Panc1 (cell line): ENCODE measurements around the gene FAM167B. TPM values are rescaled to one million over a fixed set of nuclear protein-coding genes. Genes with fewer than 3 reads are reported as not detected.

Experiments
- ATAC-seq: fragments of 200-7000 bp; cut with Tn5 transposase; 2 replicates; pipeline ENCODE4 v1.9.1; 2020; ENCODE audit warnings: mild to moderate bottlenecking, moderate library complexity
- BruUV-seq: library from RNA; stranded (reverse); fragments of 400-500 nt; replicated peaks from 2 replicates; lab custom pipeline; 2021; lab: Mats Ljungman, UMichigan
- CTCF ChIA-PET: fragments of 300-600 bp; sonication (Branson Sonifier 250); formaldehyde crosslinking; loops from one replicate; lab custom pipeline; 2022; ENCODE audit warnings: antibody characterized with exemption; lab: Charles Lee
- POLR2A ChIA-PET: fragments of 300-600 bp; sonication (Branson Sonifier 250); formaldehyde crosslinking; loops from one replicate; lab custom pipeline; 2022; ENCODE audit warnings: antibody characterized with exemption; lab: Charles Lee
- DNase-seq: peaks from one replicate; pipeline ENCODE4 v3.0.0-alpha.2; 2010; ENCODE audit warnings: low read depth, low spot score
- H3K27ac ChIP-seq: 2 replicates; pipeline ENCODE4 v1.5.1; 2011; ENCODE audit warnings: mild to moderate bottlenecking, low read length, inconsistent platforms
- H3K27me3 ChIP-seq: fragments of 200-500 bp; sonication (Bioruptor generic); 2 replicates; pipeline ENCODE4 v1.6.0; 2014; ENCODE audit warnings: low read length, inconsistent platforms; ENCODE audit not compliant: control insufficient read depth, insufficient read depth
- H3K36me3 ChIP-seq: fragments of 200-500 bp; sonication (Bioruptor generic); 2 replicates; pipeline ENCODE4 v1.5.1; 2014; ENCODE audit warnings: inconsistent platforms, mild to moderate bottlenecking, low read length, moderate library complexity; ENCODE audit not compliant: control insufficient read depth, insufficient read depth
- H3K4me1 ChIP-seq: 2 replicates; pipeline ENCODE4 v1.5.1; 2011; ENCODE audit warnings: inconsistent platforms, mild to moderate bottlenecking, low read length, moderate library complexity; ENCODE audit not compliant: control insufficient read depth, insufficient read depth
- H3K4me3 ChIP-seq, 2 experiments: 2 replicates each; pipeline ENCODE4 v1.5.1; 2011 to 2012; ENCODE audit warnings: low read depth in 2 of 2, low read length in 2 of 2, mild to moderate bottlenecking in 2 of 2, inconsistent platforms in 1 of 2, moderate library complexity in 1 of 2
- H3K9me3 ChIP-seq: fragments of 200-500 bp; sonication (Bioruptor generic); 2 replicates; pipeline ENCODE4 v1.5.1; 2014; ENCODE audit warnings: low read depth, mild to moderate bottlenecking, inconsistent platforms, low read length, moderate library complexity; ENCODE audit not compliant: control insufficient read depth, insufficient read depth
- CTCF ChIP-seq: fragments of 450-650 bp; IDR thresholded peaks from 2 replicates; pipeline ENCODE4 v1.5.1; 2017; ENCODE audit warnings: mild to moderate bottlenecking
- POLR2AphosphoS5 ChIP-seq: IDR thresholded peaks from 2 replicates; pipeline ENCODE4 v1.6.1; 2012; ENCODE audit warnings: mild to moderate bottlenecking, low read depth, low read length, moderate library complexity
- REST ChIP-seq, 2 experiments: IDR thresholded peaks; 2 replicates each; pipeline ENCODE4 v1.6.1; 2011 to 2012; ENCODE audit warnings: low read depth in 2 of 2, control low read depth in 1 of 2, low read length in 1 of 2, mild to moderate bottlenecking in 1 of 2, moderate library complexity in 1 of 2; ENCODE audit not compliant: insufficient read depth in 1 of 2
- SIN3A ChIP-seq: IDR thresholded peaks from 2 replicates; pipeline ENCODE4 v1.6.1; 2012; ENCODE audit warnings: low read depth, mild to moderate bottlenecking, low read length, moderate library complexity, borderline replicate concordance; ENCODE audit not compliant: insufficient read depth
- TCF7L2 ChIP-seq: IDR thresholded peaks from 2 replicates; pipeline ENCODE4 v1.6.1; 2011; ENCODE audit warnings: mild to moderate bottlenecking, low read depth, low read length, inconsistent platforms
- in situ Hi-C: cut with HindIII; loops from 2 replicates; pipeline ENCODE4 v1.10.0; 2016; ENCODE audit warnings: low sequenced_read_pairs, low pct_unique_long_range_greater_than_20kb
- intact Hi-C: fragments of 100-400 bp; cut with micrococcal nuclease; formaldehyde crosslinking; loops from one replicate; pipeline ENCODE4 v1.10.0; 2022; ENCODE audit not compliant: unreplicated experiment
- total RNA-seq: library from RNA; stranded (reverse); gene quantifications from one replicate; pipeline ENCODE4 v1.2.1, GENCODE V29; 2021; ENCODE audit not compliant: unreplicated experiment

The FAM167B gene
- total RNA-seq, 1 experiment from 2014 or later, result 1.9 TPM

- CTCF ChIA-PET, result no interaction called here
- POLR2A ChIA-PET, result no interaction called here
- BruUV-seq, result no TSS peak
- DNase-seq, result no peak
- no peak for ATAC-seq
- Histone ChIP-seq H3K4me1 (peaks cover 12% of the 10 kb centered on the region), H3K36me3 (no peaks in the 10 kb centered on the region), H3K4me3 (no peak overlapping the region), H3K9me3 (no peaks in the 10 kb centered on the region), H3K27me3 (no peaks in the 10 kb centered on the region), H3K27ac (no peak overlapping the region)
- in situ Hi-C loops, result no loop called here
- no peak for TF ChIP-seq TCF7L2
- TF ChIP-seq SIN3A, result no peak
- no peak for TF ChIP-seq CTCF
- intact Hi-C loops, result no loop called here
Observed at GRCh38 chr1:32208469-32208868, 38.6 kb upstream of the FAM167B start.

GRCh38 chr1:32208891-32209328 is 38.1 kb upstream of the FAM167B start, which contains the start of gene DCDC2B:
TSS of gene DCDC2B (plus strand) at chr1:32209089. CDS start at chr1:32209094, 5 bp downstream.
- ATAC-seq (no peak), DNase-seq (no peak)
- Histone ChIP-seq H3K36me3 (no peaks in the 10 kb centered on the region), H3K27ac (no peak within 1 kb of the TSS), H3K9me3 (no peaks in the 10 kb centered on the region), H3K4me1 (peaks cover 10% of the 10 kb centered on the region), H3K4me3 (no peak within 1 kb of the TSS), H3K27me3 (no peaks in the 10 kb centered on the region)
- intact Hi-C loops (no loop called here), in situ Hi-C loops (no loop called here)
- BruUV-seq, result no TSS peak
- ChIA-PET CTCF (interaction anchor here (0.6 kb wide), 1 partner anchor 32 kb away, joined by 5 read pairs; no protein-coding TSS in a partner anchor), POLR2A (no interaction called here)
- TF ChIP-seq CTCF (no peak), SIN3A (no peak), TCF7L2 (no peak), REST (IDR thresholded peaks at IDR 0.05; ENCODE audit: insufficient read depth in 1 of 2, low read depth in 2 of 2, low read length in 1 of 2) (no peak), POLR2AphosphoS5 (no peak)
